NK-92 treated with Interleukin-12 subunit alpha and Interleukin-12 subunit beta, amount 100 ng/mL, for 24 hours (cell line): ENCODE results near the gene CCT5.
"Not testable (repeated sequence)": the region's sequence is repeated elsewhere in the genome, so short reads cannot be mapped to it uniquely, and the experiment has no call there.

Experiments used
- DNase-seq: peaks from one replicate; lab custom pipeline; 2025; lab: John Stamatoyannopoulos, UW

Gene CCT5

GRCh38 chr5:10301842-10302610 lies 51.9 kb downstream of the CCT5 start:
- DNase-seq: no peak

- DNase-seq: no peak
Observed at GRCh38 chr5:10303201-10303600, 53.1 kb downstream of the CCT5 start.

- DNase-seq: no peak
Observed at GRCh38 chr5:10303699-10304170, 53.7 kb downstream of the CCT5 start.

GRCh38 chr5:10304932-10305331 lies 54.9 kb downstream of the CCT5 start:
- DNase-seq: no peak

- DNase-seq: no peak
Observed at GRCh38 chr5:10306114-10306513, 56.0 kb downstream of the CCT5 start.

GRCh38 chr5:10306806-10307205 lies 56.7 kb downstream of the CCT5 start:
- DNase-seq: no peak

GRCh38 chr5:10307206-10308148 lies 57.4 kb downstream of the CCT5 start, which contains the start of gene CMBL:
CMBL (minus strand) TSS chr5:10307902; CDS start chr5:10290762, 17,140 bp downstream.
- DNase-seq: no peak

- DNase-seq: no peak
Observed at GRCh38 chr5:10308844-10309243, 58.8 kb downstream of the CCT5 start.

GRCh38 chr5:10310066-10310779 lies 60.1 kb downstream of the CCT5 start:
- DNase-seq: no peak

GRCh38 chr5:10310835-10311570 lies 60.9 kb downstream of the CCT5 start:
- DNase-seq: not testable (repeated sequence)

- no peak for DNase-seq
Observed at GRCh38 chr5:10311595-10312425, 61.7 kb downstream of the CCT5 start.

- DNase-seq: no peak
Observed at GRCh38 chr5:10315201-10315600, 65.1 kb downstream of the CCT5 start.
